Heart left ventricle (tissue), 13 donors: ENCODE results near the gene NAXE.
A peak's percentile ranks its signal among the peaks of the same experiment; 100 is the strongest.

Source experiments
- CTCF ChIP-seq, 12 donors: fragments of 200-600 bp; sonication (generic) in 4 of 12; IDR thresholded peaks; one replicate each; pipeline versions ENCODE4 v1.5.0 to v1.8.0; 2018 to 2022; ENCODE audit warnings: antibody characterized with exemption in 12 of 12, mild to moderate bottlenecking in 5 of 12
- POLR2A ChIP-seq, 2 donors: fragments of 450-650 bp; IDR thresholded peaks; one replicate each; pipeline ENCODE4 v1.6.1; 2017; ENCODE audit warnings: antibody characterized with exemption in 2 of 2, mild to moderate bottlenecking in 2 of 2, moderate library complexity in 2 of 2
- donor health status: ischemic (EF 13 %, LVEDD 7.1; RV severe dilation, severe dysfunction).
- donor health status: DM: no; HTN: yes; CAD: no.
- donor health status: DM: no; HTN: no; CAD: no.
- donor health status: ischemic (EF 25% LVEDD 6.9; RV normal size, moderate dysfunction).
- donor health status: ischemic (EF 25% LVEDD 5.7; RV mildly dilated, moderate dysfunction).
- donor health status: ischemic (EF 35%, LVEDD 5.7; RV mildly dilated, moderate dysfunction).
- donor health status: nonischemic (EF 11% LVEDD 7.7; RV severe dilation, severe dysfunction).
- donor health status: DM: yes; HTN: yes; CAD: no.
- donor health status: PGD.
- donor health status: ischemic (EF 29% LVEDD 5.4; RV normal size, mild dysfunction).
- donor health status: nonischemic (EF 23%, LVEDD 6.1; RV moderate dilation, normal function).

- TF ChIP-seq POLR2A (IDR thresholded peaks at IDR 0.05), result no peak
- TF ChIP-seq CTCF (IDR thresholded peaks at IDR 0.05), result peak; percentile 62 to 85 (median 80)
These were observed 34.0 kb downstream of the NAXE start for GRCh38 chr1:156625436-156626078.
